H7 (cell line): ENCODE measurements around the gene ANKRD39. TPM values are rescaled to one million over a fixed set of nuclear protein-coding genes. Genes with fewer than 3 reads are reported as not detected.
A peak's percentile ranks its signal among the peaks of the same experiment; 100 is the strongest.
"Not testable (repeated sequence)": the region's sequence is repeated elsewhere in the genome, so short reads cannot be mapped to it uniquely, and the experiment has no call there.

ENCODE experiments used
- DNase-seq: peaks from one replicate; pipeline ENCODE4 v3.0.0; 2012
- H3K27me3 ChIP-seq: 2 replicates; pipeline ENCODE4 v1.6.0; 2011; ENCODE audit warnings: mild to moderate bottlenecking, low read length; ENCODE audit not compliant: control insufficient read depth, insufficient read depth
- H3K36me3 ChIP-seq: replicated peaks from 2 replicates; pipeline ENCODE4 v1.5.1; 2011; ENCODE audit warnings: low read length; ENCODE audit not compliant: control insufficient read depth, insufficient read depth
- H3K4me3 ChIP-seq: 2 replicates; pipeline ENCODE4 v1.5.1; 2011; ENCODE audit warnings: low read depth, mild to moderate bottlenecking, control low read depth, low read length, moderate library complexity; ENCODE audit not compliant: insufficient read depth
- total RNA-seq: library from RNA; depleted of rRNA; stranded (reverse); fragments of >200 nt; shearing (Covaris generic); gene quantifications from 2 replicates; pipeline ENCODE4 v1.2.3, GENCODE V29; 2014

The ANKRD39 gene
- total RNA-seq, 1 experiment from 2014 or later = 13.5 TPM

DNA sequence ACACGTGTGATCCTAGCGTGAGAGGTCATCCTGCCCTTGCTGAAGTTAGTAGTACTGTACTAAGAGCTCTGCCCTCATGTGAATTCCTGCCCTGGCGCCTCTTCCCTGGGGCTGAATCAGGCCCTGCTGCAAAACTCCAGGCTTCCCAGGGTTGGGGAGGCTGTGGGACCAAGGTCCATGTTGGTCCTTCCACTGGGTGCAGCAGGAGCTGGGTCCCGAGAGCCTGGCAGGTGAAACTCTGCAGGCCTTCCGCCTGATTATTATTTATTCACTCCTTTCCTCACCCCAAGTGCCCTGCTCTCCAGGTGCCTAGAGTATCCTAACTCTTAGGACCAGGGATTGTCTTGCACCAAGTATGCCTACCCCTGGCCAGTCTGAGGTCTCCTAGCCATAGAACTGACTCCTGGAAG is 47.0 kb downstream of the ANKRD39 start:
- Histone ChIP-seq H3K36me3 (peaks cover 2% of the 10 kb centered on the region; the same call in 1 of the 2 replicates), H3K4me3 (no peak overlapping the region), H3K27me3 (no peaks in the 10 kb centered on the region; the same call in 1 of the 2 replicates)
- no peak for DNase-seq

- H3K4me3 ChIP-seq = no peak overlapping the region
- H3K36me3 ChIP-seq = peaks cover 2% of the 10 kb centered on the region; the same call in 1 of the 2 replicates
- H3K27me3 ChIP-seq = no peaks in the 10 kb centered on the region
- DNase-seq = no peak
These were observed 47.6 kb downstream of the ANKRD39 start for GRCh38 chr2:96809951-96810782.

- no peaks in the 10 kb centered on the region for H3K27me3 ChIP-seq
- H3K4me3 ChIP-seq = no peak overlapping the region
- peaks cover 2% of the 10 kb centered on the region; the same call in 1 of the 2 replicates for H3K36me3 ChIP-seq
- no peak for DNase-seq
These were observed 48.5 kb downstream of the ANKRD39 start for GRCh38 chr2:96809216-96809882.

DNA sequence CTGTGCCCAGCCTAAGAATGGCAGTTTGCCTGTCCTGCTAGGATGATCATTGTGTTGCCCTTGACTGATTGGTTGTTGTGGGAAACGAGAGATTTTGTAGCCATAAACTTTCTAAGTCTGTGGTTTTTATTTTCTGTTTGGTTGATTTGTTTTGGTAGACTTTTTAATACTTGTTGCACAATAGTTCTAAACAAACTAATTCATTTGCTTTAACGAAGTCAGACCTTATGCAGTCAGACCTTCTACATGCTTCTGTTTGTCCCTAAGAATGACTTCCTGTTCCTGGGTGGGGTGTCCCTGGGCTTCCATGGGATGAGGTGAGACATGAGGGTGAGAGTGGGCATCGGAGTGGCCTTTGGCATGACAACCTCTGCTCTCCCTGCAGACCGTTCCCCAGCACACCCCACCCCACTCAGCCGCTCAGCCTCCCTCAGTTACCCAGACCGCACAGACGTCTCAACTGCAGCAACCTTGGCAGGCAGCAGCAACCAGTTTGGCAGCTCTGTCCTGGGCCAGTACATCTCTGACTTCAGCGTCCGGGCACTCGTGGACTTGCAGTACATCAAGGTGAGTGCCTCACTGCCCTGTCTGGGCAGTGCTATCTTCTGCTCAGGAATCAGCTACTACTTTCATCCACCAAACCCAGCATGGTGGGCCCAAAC is 49.5 kb downstream of the ANKRD39 start:
- no peak overlapping the region for H3K4me3 ChIP-seq
- H3K36me3 ChIP-seq = peaks cover 2% of the 10 kb centered on the region; the same call in 1 of the 2 replicates
- H3K27me3 ChIP-seq = no peaks in the 10 kb centered on the region
- no peak for DNase-seq

GRCh38 chr2:96807127-96807471 is 50.7 kb downstream of the ANKRD39 start:
- DNase-seq = no peak
- Histone ChIP-seq H3K27me3 (no peaks in the 10 kb centered on the region), H3K36me3 (peaks cover 2% of the 10 kb centered on the region; the same call in 1 of the 2 replicates), H3K4me3 (no peak overlapping the region)

DNA sequence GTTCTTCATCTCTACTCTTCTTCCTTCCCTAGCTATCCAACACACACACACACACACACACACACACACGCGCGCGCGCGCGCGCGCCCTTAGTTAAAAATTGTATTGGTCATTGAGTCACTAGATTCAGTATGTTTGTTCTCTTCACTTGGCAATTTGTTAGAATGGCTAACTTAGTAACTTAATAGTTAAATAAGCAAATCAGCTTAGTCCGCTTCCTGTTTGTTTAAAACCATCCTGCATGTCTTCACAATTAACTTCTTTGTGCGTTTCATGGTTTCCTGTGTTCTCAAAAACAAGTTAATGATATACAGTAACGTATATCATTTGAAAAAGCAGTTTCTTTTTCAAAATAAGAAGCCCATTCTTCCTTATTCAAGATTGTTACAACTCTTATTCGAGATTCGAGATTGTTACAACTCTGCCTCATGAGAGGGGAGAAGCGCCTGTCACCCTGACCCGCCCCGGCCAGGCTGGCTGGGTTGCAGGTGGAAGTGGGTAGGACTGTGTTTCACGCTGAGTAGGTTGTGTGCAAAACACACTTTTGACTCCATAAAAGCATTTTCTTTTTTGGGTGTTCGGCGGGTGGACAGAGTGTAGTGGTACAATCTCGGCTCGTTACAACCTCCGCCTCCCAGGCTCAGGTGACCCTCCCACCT is 51.2 kb downstream of the ANKRD39 start:
- peaks cover 2% of the 10 kb centered on the region; the same call in 1 of the 2 replicates for H3K36me3 ChIP-seq
- H3K4me3 ChIP-seq = no peak overlapping the region
- DNase-seq = no peak
- H3K27me3 ChIP-seq = no peaks in the 10 kb centered on the region

DNA sequence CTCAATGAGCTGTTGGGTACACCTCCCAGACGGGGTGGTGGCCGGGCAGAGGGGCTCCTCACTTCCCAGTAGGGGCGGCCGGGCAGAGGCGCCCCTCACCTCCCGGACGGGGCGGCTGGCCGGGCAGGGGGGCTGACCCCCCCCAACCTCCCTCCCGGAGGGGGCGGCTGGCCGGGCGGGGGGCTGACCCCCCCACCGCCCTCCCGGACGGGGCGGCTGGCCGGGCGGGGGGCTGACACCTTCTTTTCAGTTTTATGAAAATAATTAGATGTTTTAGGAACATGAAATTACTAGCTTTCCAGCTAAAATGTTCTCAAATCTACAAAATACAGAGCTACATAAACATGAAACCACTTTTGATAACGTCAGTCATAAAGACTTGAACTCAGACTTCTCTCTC is 51.9 kb downstream of the ANKRD39 start:
- not testable (repeated sequence) for H3K4me3 ChIP-seq, H3K27me3 ChIP-seq, DNase-seq, H3K36me3 ChIP-seq

GRCh38 chr2:96804986-96805385 is 52.8 kb downstream of the ANKRD39 start:
- H3K36me3 ChIP-seq = peaks cover 2% of the 10 kb centered on the region; the same call in 1 of the 2 replicates
- H3K27me3 ChIP-seq = no peaks in the 10 kb centered on the region
- DNase-seq = no peak
- H3K4me3 ChIP-seq = no peak overlapping the region

GRCh38 chr2:96802721-96803120 is 55.1 kb downstream of the ANKRD39 start:
- Histone ChIP-seq H3K4me3 (no peak overlapping the region), H3K27me3 (no peaks in the 10 kb centered on the region), H3K36me3 (no peaks in the 10 kb centered on the region)
- DNase-seq = no peak

- no peak for DNase-seq
- H3K27me3 ChIP-seq = no peaks in the 10 kb centered on the region
- H3K36me3 ChIP-seq = no peaks in the 10 kb centered on the region
- H3K4me3 ChIP-seq = no peak overlapping the region
These were observed 55.8 kb downstream of the ANKRD39 start for GRCh38 chr2:96801786-96802595.

- H3K36me3 ChIP-seq = no peaks in the 10 kb centered on the region
- no peaks in the 10 kb centered on the region for H3K27me3 ChIP-seq
- no peak overlapping the region for H3K4me3 ChIP-seq
- DNase-seq = peak; percentile 96
These were observed 56.6 kb downstream of the ANKRD39 start for GRCh38 chr2:96801005-96801785.

- Histone ChIP-seq H3K4me3 (no peak overlapping the region), H3K27me3 (no peaks in the 10 kb centered on the region), H3K36me3 (no peaks in the 10 kb centered on the region)
- DNase-seq = no peak
These were observed 57.5 kb downstream of the ANKRD39 start for GRCh38 chr2:96800061-96801004.
